ENCODE measurements around the gene MPZL2. TPM values are rescaled to one million over a fixed set of nuclear protein-coding genes. Genes with fewer than 3 reads are reported as not detected.
"Not testable (repeated sequence)": the region's sequence is repeated elsewhere in the genome, so short reads cannot be mapped to it uniquely, and the experiment has no call there.

The MPZL2 gene
- polyA plus RNA-seq (ENCODE audit: insufficient read length in 3 of 3): 10 to 100 TPM; 19.0 to 21.1 (median 20.7) TPM

- DNase-seq (ENCODE audit: low read depth in 3 of 3, low spot score in 2 of 3): no peak
Measured at GRCh38 chr11:118263695-118264568, at the start of gene MPZL2. MPZL2 (minus strand) TSS chr11:118264297; CDS start chr11:118264153, 144 bp downstream.

GRCh38 chr11:118313242-118313641, 49.1 kb upstream of the MPZL2 start:
- no peak for DNase-seq (ENCODE audit: low read depth in 3 of 3, low spot score in 2 of 3)

- no peak for DNase-seq (ENCODE audit: low read depth in 3 of 3, low spot score in 2 of 3)
Measured at GRCh38 chr11:118312328-118312727, 48.2 kb upstream of the MPZL2 start.

- no peak for DNase-seq (ENCODE audit: low read depth in 3 of 3, low spot score in 2 of 3)
Measured at GRCh38 chr11:118311518-118311917, 47.4 kb upstream of the MPZL2 start.

- no peak for DNase-seq (ENCODE audit: low read depth in 3 of 3, low spot score in 2 of 3)
Measured at GRCh38 chr11:118310781-118311485, 46.8 kb upstream of the MPZL2 start.

- DNase-seq (ENCODE audit: low read depth in 3 of 3, low spot score in 2 of 3): no peak
Measured at GRCh38 chr11:118310271-118310670, 46.2 kb upstream of the MPZL2 start.

- not testable (repeated sequence) for DNase-seq (ENCODE audit: low read depth in 3 of 3, low spot score in 2 of 3)
Measured at GRCh38 chr11:118308995-118309528, 45.0 kb upstream of the MPZL2 start.

- no peak for DNase-seq (ENCODE audit: low read depth in 3 of 3, low spot score in 2 of 3)
Measured at GRCh38 chr11:118306556-118306955, 42.5 kb upstream of the MPZL2 start.

- DNase-seq (ENCODE audit: low read depth in 3 of 3, low spot score in 2 of 3): no peak
Measured at GRCh38 chr11:118305726-118306125, 41.6 kb upstream of the MPZL2 start.

- no peak for DNase-seq (ENCODE audit: low read depth in 3 of 3, low spot score in 2 of 3)
Measured at GRCh38 chr11:118304568-118305248, 40.6 kb upstream of the MPZL2 start, which contains the start of gene CD3E. CD3E (plus strand) TSS chr11:118304730; CDS start chr11:118304953, 223 bp downstream.

- DNase-seq (ENCODE audit: low read depth in 3 of 3, low spot score in 2 of 3): no peak
Measured at GRCh38 chr11:118304227-118304567, 40.1 kb upstream of the MPZL2 start.

GRCh38 chr11:118301600-118302195, 37.6 kb upstream of the MPZL2 start:
- no peak for DNase-seq (ENCODE audit: low read depth in 3 of 3, low spot score in 2 of 3)

GRCh38 chr11:118295815-118296454, 31.8 kb upstream of the MPZL2 start:
- no peak for DNase-seq (ENCODE audit: low read depth in 3 of 3, low spot score in 2 of 3)

GRCh38 chr11:118295199-118295598, 31.1 kb upstream of the MPZL2 start:
- DNase-seq (ENCODE audit: low read depth in 3 of 3, low spot score in 2 of 3): no peak

GRCh38 chr11:118294053-118294452, 30.0 kb upstream of the MPZL2 start:
- DNase-seq (ENCODE audit: low read depth in 3 of 3, low spot score in 2 of 3): no peak

- DNase-seq (ENCODE audit: low read depth in 3 of 3, low spot score in 2 of 3): no peak
Measured at GRCh38 chr11:118291477-118292135, 27.5 kb upstream of the MPZL2 start.

GRCh38 chr11:118290923-118291322, 26.8 kb upstream of the MPZL2 start:
- no peak for DNase-seq (ENCODE audit: low read depth in 3 of 3, low spot score in 2 of 3)

GRCh38 chr11:118289401-118289800, 25.3 kb upstream of the MPZL2 start:
- DNase-seq (ENCODE audit: low read depth in 3 of 3, low spot score in 2 of 3): no peak

- DNase-seq (ENCODE audit: low read depth in 3 of 3, low spot score in 2 of 3): no peak
Measured at GRCh38 chr11:118287006-118287405, 22.9 kb upstream of the MPZL2 start.

GRCh38 chr11:118286545-118286944, 22.4 kb upstream of the MPZL2 start:
- no peak for DNase-seq (ENCODE audit: low read depth in 3 of 3, low spot score in 2 of 3)
